SHP77 (cell line): Measurements from ENCODE around the gene HAVCR2.
A peak's percentile ranks its signal among the peaks of the same experiment; 100 is the strongest.
"Not testable (repeated sequence)": the region's sequence is repeated elsewhere in the genome, so short reads cannot be mapped to it uniquely, and the experiment has no call there.

Experiments
- DNase-seq, 2 experiments: peaks; one replicate each; lab custom pipeline; 2025; lab: John Stamatoyannopoulos, UW

Gene HAVCR2

GRCh38 chr5:157088342-157088990 is 20.4 kb downstream of the HAVCR2 start:
- DNase-seq = no peak

- DNase-seq = no peak
These were observed 22.0 kb downstream of the HAVCR2 start for GRCh38 chr5:157086751-157087359.

GRCh38 chr5:157085930-157086329 is 22.9 kb downstream of the HAVCR2 start:
- DNase-seq = no peak

- DNase-seq = no peak
These were observed 28.6 kb downstream of the HAVCR2 start for GRCh38 chr5:157080286-157080685.

- DNase-seq = no peak
These were observed 32.3 kb downstream of the HAVCR2 start for GRCh38 chr5:157076558-157076957.

GRCh38 chr5:157072508-157072907 is 36.3 kb downstream of the HAVCR2 start:
- no peak for DNase-seq

GRCh38 chr5:157069949-157070348 is 38.9 kb downstream of the HAVCR2 start:
- DNase-seq = no peak

GRCh38 chr5:157068785-157069184 is 40.1 kb downstream of the HAVCR2 start:
- DNase-seq = no peak

- no peak for DNase-seq
These were observed 40.5 kb downstream of the HAVCR2 start for GRCh38 chr5:157068339-157068738.

- DNase-seq = no peak
These were observed 41.8 kb downstream of the HAVCR2 start for GRCh38 chr5:157067005-157067404.

GRCh38 chr5:157066080-157066479 is 42.8 kb downstream of the HAVCR2 start:
- DNase-seq = no peak

GRCh38 chr5:157063776-157064430 is 44.9 kb downstream of the HAVCR2 start:
- DNase-seq = no peak

GRCh38 chr5:157059891-157060290 is 49.0 kb downstream of the HAVCR2 start:
- no peak for DNase-seq

GRCh38 chr5:157059093-157059539 is 49.7 kb downstream of the HAVCR2 start, which contains the start of gene HAVCR1:
TSS of gene HAVCR1 (minus strand) at chr5:157059116. CDS start at chr5:157057943, 1,173 bp downstream.
- DNase-seq = no peak

GRCh38 chr5:157057459-157058370 is 51.1 kb downstream of the HAVCR2 start:
- no peak for DNase-seq

- not testable (repeated sequence) for DNase-seq
These were observed 52.0 kb downstream of the HAVCR2 start for GRCh38 chr5:157056848-157057247.

GRCh38 chr5:157051604-157052245 is 57.1 kb downstream of the HAVCR2 start:
- no peak for DNase-seq

GRCh38 chr5:157050050-157050449 is 58.8 kb downstream of the HAVCR2 start:
- DNase-seq = no peak

- DNase-seq = no peak
These were observed 59.2 kb downstream of the HAVCR2 start for GRCh38 chr5:157049605-157050004.

GRCh38 chr5:157047898-157048297 is 60.9 kb downstream of the HAVCR2 start:
- no peak for DNase-seq

- DNase-seq = not testable (repeated sequence)
These were observed 61.8 kb downstream of the HAVCR2 start for GRCh38 chr5:157047016-157047415.

GRCh38 chr5:157046041-157046440 is 62.8 kb downstream of the HAVCR2 start:
- DNase-seq = peak in 1 of 2 experiments; percentile 7
